Measurements from ENCODE around the gene PCGF2. TPM values are rescaled to one million over a fixed set of nuclear protein-coding genes. Genes with fewer than 3 reads are reported as not detected.

PCGF2 gene
- total and polyA plus RNA-seq, 2 of the 8 experiments (the other 6 are each of a cell fraction or from before 2014, with no cell fraction given) = 42.1 to 93.3 TPM

GRCh38 chr17:38753071-38753506 lies 5.0 kb upstream of the PCGF2 start:
- Histone ChIP-seq H3K23ac (ENCODE audit: insufficient read length) (no peak overlapping the region), H4K5ac (ENCODE audit: insufficient read length, low read depth, low read length) (no peak overlapping the region), H3K56ac (replicated peaks; ENCODE audit: insufficient read length, low read depth, low read length) (peak overlapping the region; percentile 85), H3K9ac (replicated peaks in 1 of 4; ENCODE audit: extremely low read depth in 1 of 4, low read depth in 3 of 4, low read length in 3 of 4) (peak overlapping the region; percentile 70 to 88 (median 80)), H3K27me3 (replicated peaks in 1 of 4; ENCODE audit: control insufficient read depth in 3 of 4, extremely low read depth in 1 of 4, insufficient read depth in 3 of 4, low read length in 3 of 4) (peaks cover 0 to 11% (median 5%) of the 10 kb centered on the region in 4 experiments; a peak in 5 of 7 replicates), H2BK120ac (replicated peaks; ENCODE audit: low read depth, low read length) (no peak overlapping the region), H3K14ac (ENCODE audit: insufficient read length) (no peak overlapping the region), H3K9me3 (ENCODE audit: insufficient read depth in 2 of 2, low read depth in 1 of 2, low read length in 1 of 2) (no peaks in the 10 kb centered on the region), H3K79me2 (ENCODE audit: control insufficient read depth in 1 of 2, insufficient read depth in 2 of 2, low read length in 2 of 2) (peaks cover 0 to 16% of the 10 kb centered on the region in 2 experiments; a peak in 3 of 4 replicates), H2BK15ac (ENCODE audit: low read length) (no peak overlapping the region), H2AFZ (ENCODE audit: low read length) (no peak overlapping the region), H3K27ac (ENCODE audit: low read depth, low read length) (0 out of 2 replicates have a peak overlapping the region, but pooled peaks have one; percentile 67), H4K8ac (ENCODE audit: extremely low read depth, insufficient read depth, low read length) (peak overlapping the region; percentile 62), H3K4me2 (ENCODE audit: insufficient read depth in 1 of 2, low read depth in 2 of 2, low read length in 2 of 2) (peak overlapping the region; percentile 89 to 96), H4K91ac (replicated peaks; ENCODE audit: insufficient read length, low read length) (no peak overlapping the region), H2BK5ac (ENCODE audit: low read depth, low read length) (peak overlapping the region; percentile 96; the same call in 1 of the 2 replicates), H3K4ac (replicated peaks; ENCODE audit: insufficient read length, low read depth, low read length) (no peak overlapping the region), H3K23me2 (ENCODE audit: low read depth, low read length) (peaks cover 34% of the 10 kb centered on the region), H2AK5ac (ENCODE audit: low read depth, low read length) (no peak overlapping the region; the same call in 1 of the 2 replicates), H2BK12ac (ENCODE audit: low read depth, low read length) (no peak overlapping the region), H3K18ac (ENCODE audit: extremely low read depth, low read length) (0 out of 2 replicates have a peak overlapping the region, but pooled peaks have one; percentile 73), H3K36me3 (ENCODE audit: control insufficient read depth in 2 of 4, insufficient read depth in 4 of 4, low read length in 3 of 4) (peaks cover 9 to 23% (median 16%) of the 10 kb centered on the region in 4 experiments; a peak in 7 of 8 replicates), H4K20me1 (replicated peaks in 1 of 2; ENCODE audit: control insufficient read depth in 1 of 2, insufficient read depth in 2 of 2, low read length in 2 of 2) (peaks cover 0 to 5% of the 10 kb centered on the region in 2 experiments), H3K4me3 (ENCODE audit: extremely low read depth in 1 of 4, insufficient read depth in 2 of 4, low read depth in 3 of 4, low read length in 4 of 4) (peak overlapping the region; percentile 86 to 99 (median 90)), H3K79me1 (ENCODE audit: low read depth, low read length) (peaks cover 2% of the 10 kb centered on the region; the same call in 1 of the 2 replicates), H3K4me1 (replicated peaks in 1 of 4; ENCODE audit: control insufficient read depth in 3 of 4, insufficient read depth in 4 of 4, low read length in 3 of 4) (peaks cover 0 to 5% (median 3%) of the 10 kb centered on the region in 4 experiments; a peak in 4 of 7 replicates), H2BK20ac (ENCODE audit: low read length) (no peak overlapping the region)
- DNase-seq (ENCODE audit: low read depth in 1 of 2, low spot score in 2 of 2) = no peak
- no peak for FAIRE-seq
- ChIA-PET POLR2A (ENCODE audit: partially characterized antibody) (interaction anchor here (0.8 to 3.6 kb wide), 7 partner anchors 11 to 698 kb away, joined by 3 to 17 read pairs (median 4); partner anchors contain the start of genes LASP1 and MED1), CTCF (ENCODE audit: partially characterized antibody) (interaction anchor here (0.8 to 2.5 kb wide), 4 partner anchors 9 to 76 kb away, joined by 3 to 10 read pairs (median 4); no protein-coding TSS in a partner anchor)
- WGBS, 2 experiments (ENCODE audit: extremely low coverage in 1 of 2, insufficient coverage in 1 of 2, insufficient read length in 1 of 2, insufficient replicate concordance in 2 of 2, low coverage in 1 of 2, low lambda C conversion rate in 2 of 2, missing lambda C conversion rate in 1 of 2) = 19% methylated on average over 22 of the region's 22 CpGs; no CpG with 5 or more reads in 1 of the 2 experiments
